IPS DF 6.9 (cell line): Measurements from ENCODE around the gene IL19.

Experiments
- DNase-seq: peaks from one replicate; pipeline ENCODE4 v3.0.0-alpha.2; 2013; ENCODE audit warnings: low read depth, low spot score
- H3K27ac ChIP-seq: one replicate; pipeline ENCODE4 v1.5.1; 2013; ENCODE audit warnings: low read length, control low read depth
- H3K27me3 ChIP-seq: 2 replicates; pipeline ENCODE4 v1.6.1; 2013; ENCODE audit warnings: mild to moderate bottlenecking, low read length; ENCODE audit not compliant: control insufficient read depth, insufficient read depth
- H3K36me3 ChIP-seq: 2 replicates; pipeline ENCODE4 v1.6.1; 2013; ENCODE audit warnings: low read length; ENCODE audit not compliant: control insufficient read depth, insufficient read depth
- H3K4me1 ChIP-seq: 2 replicates; pipeline ENCODE4 v1.6.1; 2013; ENCODE audit warnings: low read length; ENCODE audit not compliant: control insufficient read depth, insufficient read depth
- H3K4me3 ChIP-seq: 2 replicates; pipeline ENCODE4 v1.5.1; 2013; ENCODE audit warnings: mild to moderate bottlenecking, low read length
- H3K9me3 ChIP-seq: 2 replicates; pipeline ENCODE4 v1.6.1; 2013; ENCODE audit warnings: low read length, inconsistent platforms; ENCODE audit not compliant: control insufficient read depth, insufficient read depth
- WGBS: extraction: QIAGEN DNeasy Blood & Tissue Kit; methylation state at CpG from one replicate; pipeline ENCODE4 v1.1.7; 2013; ENCODE audit warnings: mixed read lengths, missing lambda C conversion rate; ENCODE audit not compliant: insufficient read length, insufficient coverage; 5-methylcytosine and 5-hydroxymethylcytosine counted together

IL19 gene

DNA sequence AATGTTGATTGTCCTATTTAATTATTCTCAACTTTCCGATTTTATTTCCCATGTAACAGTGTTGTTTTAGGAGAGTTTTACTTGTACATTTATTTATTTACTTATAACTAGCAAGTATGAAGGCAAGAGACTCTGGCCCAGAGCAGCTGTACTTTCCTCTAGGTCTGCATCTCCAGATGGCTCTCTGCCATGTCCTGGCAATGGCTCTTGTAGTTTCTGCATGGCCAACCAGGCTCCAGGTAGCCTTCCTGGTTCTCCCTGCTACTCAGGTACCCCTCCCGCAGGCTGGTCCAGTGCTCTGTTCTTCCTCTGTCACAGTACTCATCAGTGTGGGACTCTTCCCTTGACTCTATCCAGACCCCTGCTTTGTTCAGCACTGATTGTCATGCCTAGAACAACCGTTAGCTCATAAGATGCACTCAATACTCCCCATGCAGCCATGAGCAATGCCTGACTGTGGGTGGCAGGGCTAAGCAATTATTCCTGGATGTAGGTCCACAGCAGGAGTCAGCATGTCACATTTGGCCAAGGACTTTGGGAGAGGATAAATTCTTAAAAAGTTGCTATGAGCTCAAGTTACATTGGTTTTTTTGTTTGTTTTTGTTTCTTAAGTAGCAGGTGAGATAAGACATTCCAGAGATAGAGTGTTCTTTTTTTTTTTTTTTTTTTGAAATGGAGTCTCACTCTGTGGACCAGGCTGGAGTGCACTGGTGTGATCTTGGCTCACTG is 84.0 kb downstream of the IL19 start:
- Histone ChIP-seq H3K27me3 (no peaks in the 10 kb centered on the region), H3K27ac (no peak overlapping the region), H3K9me3 (no peaks in the 10 kb centered on the region), H3K4me3 (no peak overlapping the region), H3K36me3 (no peaks in the 10 kb centered on the region), H3K4me1 (no peaks in the 10 kb centered on the region)
- DNase-seq = no peak
- WGBS = no CpG with 5 or more reads among the region's 3 CpGs

DNA sequence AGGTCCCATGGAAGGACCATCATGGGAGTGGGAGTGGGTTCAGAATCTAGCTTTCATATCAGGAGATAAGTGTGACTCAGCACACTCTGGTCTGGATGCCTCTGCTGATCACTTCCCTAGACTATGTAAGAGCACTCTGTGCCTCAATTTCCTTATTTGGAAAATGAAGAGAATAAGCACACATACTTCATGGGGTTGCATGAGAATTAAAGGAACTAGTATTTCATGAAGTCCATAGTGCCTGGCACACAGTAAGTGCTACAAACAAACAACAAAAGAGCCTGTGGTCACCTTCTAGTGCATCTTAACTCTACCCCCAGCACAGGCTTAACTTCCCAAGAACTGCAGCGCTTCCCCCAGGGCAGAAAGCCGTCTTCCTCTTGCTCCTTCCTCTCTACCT is 85.3 kb downstream of the IL19 start:
- DNase-seq = no peak
- Histone ChIP-seq H3K4me1 (no peaks in the 10 kb centered on the region), H3K4me3 (no peak overlapping the region), H3K36me3 (no peaks in the 10 kb centered on the region), H3K27me3 (no peaks in the 10 kb centered on the region), H3K9me3 (no peaks in the 10 kb centered on the region), H3K27ac (no peak overlapping the region)
- no CpG with 5 or more reads among the region's 2 CpGs for WGBS

DNA sequence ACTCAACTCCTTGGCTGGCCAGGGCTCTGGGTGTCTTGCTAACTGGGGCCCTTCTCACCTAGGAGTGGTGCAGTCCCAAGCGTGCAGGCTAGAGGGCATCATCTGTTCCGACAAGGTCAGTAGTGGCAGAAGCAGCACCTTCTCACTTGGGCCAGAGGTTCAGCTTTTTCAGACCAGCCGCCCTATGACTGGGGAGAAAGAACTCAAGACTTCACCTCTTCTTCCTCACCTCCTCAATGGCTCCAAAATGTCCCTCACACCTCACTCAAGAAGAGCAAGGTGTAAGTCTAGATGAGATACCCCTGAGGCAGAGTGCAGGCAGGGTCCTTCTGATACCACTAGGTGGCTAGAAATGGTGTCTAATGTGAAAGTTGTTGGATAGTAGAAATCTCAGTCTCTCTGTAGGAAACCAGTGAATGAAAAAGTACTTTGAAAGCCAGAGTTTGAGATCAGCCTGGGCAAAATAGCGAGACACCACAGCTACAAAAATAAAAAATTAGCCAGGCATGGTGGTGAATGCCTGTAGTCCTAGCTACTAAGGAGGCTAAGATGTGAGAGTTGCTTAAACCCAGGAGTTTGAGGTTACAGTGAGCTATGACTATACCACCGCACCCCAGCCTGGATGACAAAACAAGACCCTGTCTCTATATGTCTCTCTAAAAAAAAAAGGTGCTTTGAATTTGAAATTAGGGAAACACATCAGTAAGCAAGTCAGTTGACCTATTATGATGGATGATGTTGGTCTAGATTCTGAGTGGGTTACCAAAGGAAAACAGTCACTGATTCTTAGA is 86.3 kb downstream of the IL19 start:
- no peaks in the 10 kb centered on the region for H3K4me1 ChIP-seq
- H3K36me3 ChIP-seq = no peaks in the 10 kb centered on the region
- no peak for DNase-seq
- WGBS = no CpG with 5 or more reads among the region's 5 CpGs
- H3K27ac ChIP-seq = no peak overlapping the region
- H3K9me3 ChIP-seq = no peaks in the 10 kb centered on the region
- no peaks in the 10 kb centered on the region for H3K27me3 ChIP-seq
- no peak overlapping the region for H3K4me3 ChIP-seq

DNA sequence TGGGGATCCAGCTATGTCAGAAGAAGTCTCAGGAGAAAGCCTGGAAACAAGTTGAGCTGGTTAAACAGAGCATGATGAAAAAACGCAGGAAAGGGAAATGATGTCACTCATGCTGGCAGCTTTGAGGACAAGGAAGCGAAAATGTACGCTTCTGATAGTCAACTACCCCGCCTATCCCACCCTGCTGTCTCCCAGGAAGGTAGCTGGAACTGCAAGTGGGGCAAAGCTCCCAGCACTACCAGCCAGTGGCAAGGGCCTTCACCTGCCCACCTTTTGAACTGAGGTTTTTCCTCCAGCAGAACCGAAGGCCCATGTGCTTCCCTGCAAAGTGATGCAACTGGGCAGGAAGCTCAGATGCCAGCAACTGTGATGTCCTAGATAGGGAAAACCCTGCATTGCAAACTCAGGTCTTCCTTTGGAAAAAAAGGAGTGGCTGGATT is 88.5 kb downstream of the IL19 start:
- no peak for DNase-seq
- no peaks in the 10 kb centered on the region for H3K36me3 ChIP-seq
- H3K4me1 ChIP-seq = no peaks in the 10 kb centered on the region
- no CpG with 5 or more reads among the region's 5 CpGs for WGBS
- H3K4me3 ChIP-seq = no peak overlapping the region
- H3K27ac ChIP-seq = no peak overlapping the region
- H3K27me3 ChIP-seq = no peaks in the 10 kb centered on the region
- H3K9me3 ChIP-seq = no peaks in the 10 kb centered on the region

DNA sequence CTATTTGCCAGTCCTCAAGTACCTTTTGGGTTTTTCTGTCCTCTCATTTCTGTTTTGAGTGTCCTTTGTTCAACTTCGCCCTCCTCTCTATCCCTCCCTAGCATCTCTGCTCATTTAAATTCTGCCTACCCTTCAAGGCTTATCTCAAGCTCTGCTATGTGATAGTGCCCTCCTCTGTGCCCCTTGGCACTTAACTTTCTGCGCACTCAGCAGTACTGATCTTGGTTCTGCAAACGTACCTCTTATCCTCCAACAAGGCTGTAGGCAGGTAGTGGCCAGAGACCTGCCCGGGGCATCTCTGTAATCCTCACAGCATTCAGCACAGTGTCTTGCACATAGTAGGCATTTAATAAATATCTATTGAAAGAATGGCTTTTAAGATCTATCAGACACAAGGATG is 89.6 kb downstream of the IL19 start:
- no peaks in the 10 kb centered on the region for H3K36me3 ChIP-seq
- no peaks in the 10 kb centered on the region for H3K9me3 ChIP-seq
- no peaks in the 10 kb centered on the region for H3K27me3 ChIP-seq
- H3K4me3 ChIP-seq = no peak overlapping the region
- WGBS = no CpG with 5 or more reads among the region's 4 CpGs
- H3K4me1 ChIP-seq = no peaks in the 10 kb centered on the region
- no peak for DNase-seq
- no peak overlapping the region for H3K27ac ChIP-seq

DNA sequence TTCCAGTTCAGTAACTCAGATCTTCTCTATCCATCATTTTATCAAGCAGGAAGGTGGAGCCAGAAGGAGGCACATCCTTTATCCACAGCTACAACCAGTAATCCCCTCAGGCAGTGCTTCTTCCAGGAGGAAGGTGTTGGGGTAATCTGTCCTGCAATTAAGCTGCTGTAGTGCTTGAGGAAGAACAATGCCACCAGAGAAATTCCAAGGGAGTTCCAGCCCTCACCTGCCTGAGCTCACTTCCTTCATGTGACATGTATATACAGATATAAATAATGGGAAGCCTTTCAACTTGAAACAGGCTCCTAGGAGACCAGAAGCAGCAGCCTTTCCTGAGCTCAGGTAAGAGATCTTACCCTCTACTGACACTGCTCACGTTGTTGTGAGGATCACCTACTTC is 92.7 kb downstream of the IL19 start:
- H3K27me3 ChIP-seq = no peaks in the 10 kb centered on the region
- no peak for DNase-seq
- no peaks in the 10 kb centered on the region for H3K9me3 ChIP-seq
- H3K36me3 ChIP-seq = no peaks in the 10 kb centered on the region
- H3K4me3 ChIP-seq = no peak overlapping the region
- H3K27ac ChIP-seq = no peak overlapping the region
- no CpG with 5 or more reads among the region's 1 CpG for WGBS
- H3K4me1 ChIP-seq = no peaks in the 10 kb centered on the region

DNA sequence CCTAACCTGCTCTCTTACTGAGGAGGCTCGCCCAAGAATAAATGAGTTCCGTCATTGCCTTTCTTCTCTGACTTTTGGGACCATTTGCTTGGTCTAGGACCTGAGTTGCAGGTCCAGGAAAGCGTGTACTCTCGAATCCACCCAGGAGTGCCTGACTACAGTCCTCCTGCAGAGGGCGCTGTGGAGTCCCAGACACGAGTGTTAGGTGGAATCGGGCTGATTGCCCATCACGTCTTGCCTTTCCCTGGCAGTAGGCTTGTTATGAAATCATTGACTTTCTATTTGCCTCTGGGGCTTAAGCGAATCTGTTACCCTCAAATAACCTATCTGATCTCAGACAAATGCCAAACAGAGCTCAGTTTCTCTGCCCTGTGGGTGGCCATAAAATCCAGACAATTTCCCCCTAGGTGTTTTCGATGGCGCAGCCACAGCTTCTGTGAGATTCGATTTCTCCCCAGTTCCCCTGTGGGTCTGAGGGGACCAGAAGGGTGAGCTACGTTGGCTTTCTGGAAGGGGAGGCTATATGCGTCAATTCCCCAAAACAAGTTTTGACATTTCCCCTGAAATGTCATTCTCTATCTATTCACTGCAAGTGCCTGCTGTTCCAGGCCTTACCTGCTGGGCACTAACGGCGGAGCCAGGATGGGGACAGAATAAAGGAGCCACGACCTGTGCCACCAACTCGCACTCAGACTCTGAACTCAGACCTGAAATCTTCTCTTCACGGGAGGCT is 94.5 kb downstream of the IL19 start, which contains the start of gene IL20:
Gene IL20 (plus strand): TSS at position 685 of the 733 bp plus-strand sequence. CDS start 230 bp downstream, outside the sequence.
- Histone ChIP-seq H3K9me3 (no peaks in the 10 kb centered on the region), H3K27me3 (no peaks in the 10 kb centered on the region), H3K4me1 (no peaks in the 10 kb centered on the region), H3K36me3 (no peaks in the 10 kb centered on the region), H3K4me3 (no peak within 1 kb of the TSS), H3K27ac (no peak within 1 kb of the TSS)
- no CpG with 5 or more reads among the region's 19 CpGs for WGBS
- DNase-seq = peak; percentile 74

DNA sequence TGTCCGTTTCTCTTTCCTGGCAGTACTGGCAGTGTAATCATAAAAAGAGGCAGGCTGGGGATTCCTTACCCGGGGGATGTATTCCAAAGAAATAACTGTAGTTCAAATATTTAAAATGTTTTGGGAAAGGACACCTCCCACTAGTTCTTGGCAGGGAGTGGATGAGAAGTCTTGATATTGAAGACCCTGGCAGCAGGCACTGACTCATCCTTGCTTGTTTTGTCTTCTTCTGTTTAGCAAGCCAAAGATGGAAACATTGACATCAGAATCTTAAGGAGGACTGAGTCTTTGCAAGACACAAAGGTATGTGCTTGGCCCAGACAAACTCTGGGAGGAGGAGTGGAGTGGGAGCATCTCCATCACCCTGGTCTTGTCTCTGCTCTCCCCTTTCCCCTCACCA is 95.5 kb downstream of the IL19 start:
- Histone ChIP-seq H3K27ac (no peak overlapping the region), H3K4me3 (no peak overlapping the region), H3K36me3 (no peaks in the 10 kb centered on the region), H3K27me3 (no peaks in the 10 kb centered on the region), H3K9me3 (no peaks in the 10 kb centered on the region), H3K4me1 (no peaks in the 10 kb centered on the region)
- no CpG with 5 or more reads among the region's 2 CpGs for WGBS
- DNase-seq = no peak

DNA sequence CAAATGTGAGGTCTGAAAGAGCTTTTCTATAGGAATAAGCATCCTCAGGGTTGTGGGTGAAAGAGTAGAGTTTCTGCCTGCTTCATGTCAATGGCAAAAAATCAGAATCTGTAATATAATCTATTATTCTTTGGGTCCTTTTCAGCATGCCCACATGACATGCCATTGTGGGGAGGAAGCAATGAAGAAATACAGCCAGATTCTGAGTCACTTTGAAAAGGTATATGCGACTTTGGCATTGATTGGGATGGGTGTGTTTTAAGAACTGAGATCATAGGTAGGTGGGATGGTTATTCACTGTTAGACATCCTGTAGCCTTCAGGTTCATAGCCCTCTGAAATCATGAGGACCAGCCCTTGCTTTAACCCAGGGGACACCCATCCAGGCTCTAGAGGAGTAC is 96.7 kb downstream of the IL19 start:
- Histone ChIP-seq H3K27me3 (no peaks in the 10 kb centered on the region), H3K27ac (no peak overlapping the region), H3K4me1 (no peaks in the 10 kb centered on the region), H3K36me3 (no peaks in the 10 kb centered on the region), H3K9me3 (no peaks in the 10 kb centered on the region), H3K4me3 (no peak overlapping the region)
- no peak for DNase-seq
- WGBS = no CpG with 5 or more reads among the region's 1 CpG

DNA sequence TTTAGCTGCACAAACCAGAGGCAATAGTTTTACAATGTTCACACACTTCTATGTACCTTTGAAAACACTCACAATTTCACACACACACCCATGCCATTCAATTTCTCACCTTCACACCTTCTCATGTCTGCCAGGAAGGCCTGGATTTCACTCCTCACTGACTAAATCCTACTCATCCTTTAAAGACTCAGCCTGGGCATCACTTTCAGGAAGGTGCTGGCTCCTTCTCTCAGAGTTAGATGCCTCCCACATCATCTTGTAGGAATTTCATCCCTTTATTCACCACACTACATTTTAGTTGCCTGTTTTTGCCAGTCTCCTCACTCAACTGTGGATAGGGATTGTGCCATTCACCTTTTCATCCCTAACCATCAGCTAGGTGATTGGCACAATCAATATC is 97.1 kb downstream of the IL19 start:
- no peaks in the 10 kb centered on the region for H3K27me3 ChIP-seq

More for the DNA sequence above, 97.1 kb downstream of the IL19 start:
- no peak for DNase-seq
- H3K9me3 ChIP-seq = no peaks in the 10 kb centered on the region
- no peaks in the 10 kb centered on the region for H3K36me3 ChIP-seq
- H3K4me1 ChIP-seq = no peaks in the 10 kb centered on the region
- no peak overlapping the region for H3K27ac ChIP-seq
- no peak overlapping the region for H3K4me3 ChIP-seq
